Tibial nerve (tissue), 4 donors: ENCODE measurements around the gene SOX5. TPM values are rescaled to one million over a fixed set of nuclear protein-coding genes. Genes with fewer than 3 reads are reported as not detected.
"Not testable (repeated sequence)": the region's sequence is repeated elsewhere in the genome, so short reads cannot be mapped to it uniquely, and the experiment has no call there.

Experiments used
- DNase-seq, 2 donors: peaks; one replicate each; pipeline ENCODE4 v3.0.0-alpha.2; 2019; ENCODE audit warnings: low spot score in 2 of 2
- H3K27ac ChIP-seq, 4 donors: fragments of 200-600 bp; sonication (generic) in 3 of 4; one replicate each; pipeline ENCODE4 v1.5.1; 2017 to 2019; ENCODE audit warnings: mild to moderate bottlenecking in 1 of 4
- H3K27me3 ChIP-seq, 2 donors: fragments of 200-600 bp; sonication (generic) in 1 of 2; one replicate each; pipeline versions ENCODE4 v1.5.1 to v1.6.0; 2017 to 2019
- H3K36me3 ChIP-seq, 3 donors: fragments of 200-600 bp; sonication (generic); one replicate each; pipeline ENCODE4 v1.5.1; 2018 to 2019
- H3K4me1 ChIP-seq, 4 donors: fragments of 200-600 bp; sonication (generic) in 3 of 4; one replicate each; pipeline ENCODE4 v1.5.1; 2017 to 2019
- H3K4me3 ChIP-seq, 4 donors: fragments of 200-600 bp; sonication (generic) in 3 of 4; one replicate each; pipeline ENCODE4 v1.5.1; 2017 to 2019; ENCODE audit warnings: mild to moderate bottlenecking in 1 of 4, moderate library complexity in 1 of 4
- H3K9me3 ChIP-seq, 4 donors: fragments of 200-600 bp; sonication (generic) in 3 of 4; one replicate each; pipeline ENCODE4 v1.5.1; 2017 to 2019
- CTCF ChIP-seq, 5 experiments: fragments of 200-600 bp in 3 of 5; fragments of 450-650 bp in 2 of 5; sonication (generic) in 3 of 5; IDR thresholded peaks; one replicate each; pipeline ENCODE4 v1.5.1; 2016 to 2019; ENCODE audit warnings: antibody characterized with exemption in 5 of 5, mild to moderate bottlenecking in 3 of 5, moderate library complexity in 2 of 5
- EP300 ChIP-seq, 2 donors: sonication (generic); formaldehyde crosslinking; IDR thresholded peaks; one replicate each; pipeline ENCODE4 v1.6.1; 2017; ENCODE audit warnings: antibody characterized with exemption in 2 of 2, mild to moderate bottlenecking in 1 of 2
- POLR2A ChIP-seq, 2 donors: fragments of 450-650 bp; IDR thresholded peaks; one replicate each; pipeline ENCODE4 v1.6.1; 2017; ENCODE audit warnings: antibody characterized with exemption in 2 of 2, mild to moderate bottlenecking in 2 of 2, moderate library complexity in 2 of 2
- WGBS, 2 donors: methylation state at CpG; one replicate each; pipeline ENCODE4 v1.1.5; 2018; 5-methylcytosine and 5-hydroxymethylcytosine counted together
- total RNA-seq, 4 donors: library from RNA; depleted of rRNA; stranded (reverse); fragments of >200 nt; gene quantifications; one replicate each; pipeline ENCODE4 v1.1.0, GENCODE V29; 2016

The SOX5 gene
- total RNA-seq, 4 donors from 2014 or later = 24.0 to 53.8 (median 38.6) TPM

DNA sequence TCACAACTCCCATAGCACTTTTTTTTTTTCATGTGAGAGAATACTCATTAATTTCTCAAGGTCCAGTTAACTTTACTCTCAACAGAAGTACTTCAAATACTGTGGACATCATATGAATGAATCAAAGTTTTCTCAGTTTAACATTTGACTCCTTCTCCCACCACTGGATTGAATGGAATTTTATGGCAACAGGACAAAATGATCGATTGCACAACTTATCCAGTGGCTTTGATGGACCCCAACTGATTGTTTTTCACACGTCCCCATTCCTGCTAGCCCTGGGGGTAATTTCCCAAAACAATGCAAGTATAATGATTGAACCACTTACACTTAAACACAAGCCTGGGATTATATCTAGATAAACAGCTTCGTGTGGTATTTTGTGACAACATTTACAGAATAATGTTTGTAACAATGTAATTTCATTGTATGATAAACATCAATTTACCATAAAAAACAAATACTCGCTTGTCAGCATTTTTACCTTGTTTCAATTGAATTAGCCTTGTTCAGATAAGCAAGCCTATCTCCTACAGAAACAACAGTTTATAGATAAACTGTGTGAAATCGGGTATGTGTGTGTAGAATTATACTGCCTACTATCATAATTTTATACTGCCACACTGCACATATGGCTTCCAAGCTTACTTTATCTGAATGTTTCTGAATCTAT, 60.9 kb downstream of the SOX5 start:
- no peak for TF ChIP-seq CTCF (IDR thresholded peaks at IDR 0.05)
- TF ChIP-seq POLR2A (IDR thresholded peaks at IDR 0.05) = no peak
- TF ChIP-seq EP300 (IDR thresholded peaks at IDR 0.05) = no peak
- no peaks in the 10 kb centered on the region for H3K9me3 ChIP-seq
- H3K36me3 ChIP-seq = peaks cover 0 to 11% (median 0%) of the 10 kb centered on the region in 3 donors
- no peak for DNase-seq
- H3K27ac ChIP-seq = no peak overlapping the region
- H3K4me3 ChIP-seq = no peak overlapping the region
- 54 to 55% methylated on average over 5 of the region's 5 CpGs for WGBS, 2 donors
- H3K4me1 ChIP-seq = peaks cover 0 to 23% (median 0%) of the 10 kb centered on the region in 4 donors
- H3K27me3 ChIP-seq = no peaks in the 10 kb centered on the region

- peak in 1 of 2 donors; percentile 17 for DNase-seq
- H3K9me3 ChIP-seq = no peaks in the 10 kb centered on the region
- H3K27ac ChIP-seq = no peak overlapping the region
- H3K27me3 ChIP-seq = no peaks in the 10 kb centered on the region
- peaks cover 0 to 23% (median 0%) of the 10 kb centered on the region in 4 donors for H3K4me1 ChIP-seq
- H3K36me3 ChIP-seq = no peaks in the 10 kb centered on the region
- H3K4me3 ChIP-seq = peak overlapping the region in 2 of 4 donors; percentile 2 to 12
- WGBS, 2 donors = 38 to 47% methylated on average over 3 of the region's 3 CpGs
- TF ChIP-seq EP300 (IDR thresholded peaks at IDR 0.05) (no peak), CTCF (IDR thresholded peaks at IDR 0.05) (no peak), POLR2A (IDR thresholded peaks at IDR 0.05) (no peak)
Measured at GRCh38 chr12:23887055-23887835, 62.2 kb downstream of the SOX5 start.

- Histone ChIP-seq H3K9me3 (no peaks in the 10 kb centered on the region), H3K4me3 (no peak overlapping the region), H3K27ac (no peak overlapping the region), H3K36me3 (no peaks in the 10 kb centered on the region), H3K27me3 (no peaks in the 10 kb centered on the region), H3K4me1 (peaks cover 0 to 23% (median 0%) of the 10 kb centered on the region in 4 donors)
- TF ChIP-seq EP300 (IDR thresholded peaks at IDR 0.05) (no peak), POLR2A (IDR thresholded peaks at IDR 0.05) (no peak), CTCF (IDR thresholded peaks at IDR 0.05) (no peak)
- WGBS, 2 donors = 58 to 59% methylated on average over 2 of the region's 2 CpGs
- DNase-seq = no peak
Measured at GRCh38 chr12:23885394-23885793, 64.1 kb downstream of the SOX5 start.

DNA sequence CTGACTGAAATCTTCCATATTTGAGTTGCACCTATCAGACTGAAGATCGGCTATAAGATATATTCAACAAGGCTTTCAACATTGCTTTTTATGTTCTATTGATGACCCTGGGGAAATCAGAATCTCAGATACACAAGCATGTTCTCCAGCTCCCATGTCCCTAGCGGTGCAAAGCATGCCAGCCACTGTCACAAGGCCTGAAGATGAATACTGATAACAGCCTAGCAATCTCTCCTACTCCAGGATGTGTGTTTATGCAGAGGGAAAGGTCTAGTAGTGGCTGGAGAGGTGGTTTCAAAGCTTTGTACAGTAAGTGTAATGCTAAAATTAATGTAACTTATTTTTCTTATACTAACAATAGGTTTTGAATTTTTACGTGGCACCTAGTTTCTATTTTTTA, 64.6 kb downstream of the SOX5 start:
- Histone ChIP-seq H3K36me3 (no peaks in the 10 kb centered on the region), H3K27ac (no peak overlapping the region), H3K4me1 (peaks cover 0 to 23% (median 0%) of the 10 kb centered on the region in 4 donors), H3K9me3 (no peaks in the 10 kb centered on the region), H3K4me3 (no peak overlapping the region), H3K27me3 (no peaks in the 10 kb centered on the region)
- 81 to 91% methylated on average over 3 of the region's 3 CpGs for WGBS, 2 donors
- no peak for DNase-seq
- TF ChIP-seq EP300 (IDR thresholded peaks at IDR 0.05) (no peak), CTCF (IDR thresholded peaks at IDR 0.05) (no peak), POLR2A (IDR thresholded peaks at IDR 0.05) (no peak)

GRCh38 chr12:23880988-23881387, 68.5 kb downstream of the SOX5 start:
- Histone ChIP-seq H3K4me3 (no peak overlapping the region), H3K27ac (no peak overlapping the region), H3K36me3 (no peaks in the 10 kb centered on the region), H3K9me3 (peaks cover 0 to 3% (median 0%) of the 10 kb centered on the region in 4 donors), H3K4me1 (peaks cover 0 to 5% (median 0%) of the 10 kb centered on the region in 4 donors), H3K27me3 (no peaks in the 10 kb centered on the region)
- no peak for DNase-seq
- WGBS, 2 donors = 87 to 89% methylated on average over 5 of the region's 5 CpGs
- TF ChIP-seq CTCF (IDR thresholded peaks at IDR 0.05) (no peak), EP300 (IDR thresholded peaks at IDR 0.05) (no peak), POLR2A (IDR thresholded peaks at IDR 0.05) (no peak)

DNA sequence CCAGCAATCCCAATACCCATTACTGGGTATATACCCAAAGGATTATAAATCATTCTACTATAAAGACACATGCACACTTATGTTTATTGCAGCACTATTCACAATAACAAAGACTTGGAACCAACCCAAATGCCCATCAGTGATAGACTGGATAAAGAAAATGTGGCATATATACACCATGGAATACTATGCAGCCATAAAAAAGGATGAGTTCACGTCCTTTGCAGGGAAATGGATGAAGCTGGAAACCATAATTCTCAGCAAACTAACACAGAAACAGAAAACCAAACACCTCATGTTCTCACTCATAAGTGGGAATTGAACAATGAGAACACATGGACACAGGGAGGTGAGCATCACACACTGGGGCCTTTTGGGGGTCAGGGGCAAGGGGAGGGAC, 72.9 kb downstream of the SOX5 start:
- H3K27ac ChIP-seq, H3K36me3 ChIP-seq, DNase-seq, H3K9me3 ChIP-seq, H3K27me3 ChIP-seq, H3K4me1 ChIP-seq, H3K4me3 ChIP-seq: not testable (repeated sequence)
- 90 to 92% methylated on average over 1 of the region's 1 CpG for WGBS, 2 donors
